IMR-90 (cell line): Measurements from ENCODE around the gene MAGOH. TPM values are rescaled to one million over a fixed set of nuclear protein-coding genes. Genes with fewer than 3 reads are reported as not detected.

ENCODE experiments used
- ATAC-seq: fragments of 200-7000 bp; cut with Tn5 transposase; 2 replicates; pipeline ENCODE4 v1.9.1; 2020; ENCODE audit warnings: low read depth, mild to moderate bottlenecking, moderate library complexity
- BruUV-seq: library from RNA; stranded (reverse); fragments of 400-500 nt; replicated peaks from 2 replicates; lab custom pipeline; 2021; lab: Mats Ljungman, UMichigan
- CTCF ChIA-PET: fragments of 300-600 bp; formaldehyde crosslinking; extraction: SDS; loops from one replicate; lab custom pipeline; 2021; ENCODE audit warnings: antibody characterized with exemption; lab: Yijun Ruan, JAX
- POLR2A ChIA-PET: fragments of 300-600 bp; sonication (Branson Sonifier 250); formaldehyde crosslinking; loops from one replicate; lab custom pipeline; 2022; ENCODE audit warnings: antibody characterized with exemption; ENCODE audit not compliant: unreplicated experiment; lab: Charles Lee
- DNase-seq: peaks from one replicate; pipeline ENCODE4 v3.0.0; 2013
- H2AFZ ChIP-seq: replicated peaks from 2 replicates; pipeline ENCODE3; 2013; ENCODE audit warnings: low read length, mild to moderate bottlenecking; ENCODE audit not compliant: poor library complexity
- H2AK5ac ChIP-seq: 2 replicates; pipeline ENCODE4 v1.6.1; 2013; ENCODE audit warnings: low read depth, low read length, inconsistent platforms
- H2AK9ac ChIP-seq: replicated peaks from 2 replicates; pipeline ENCODE3; 2013; ENCODE audit warnings: mild to moderate bottlenecking, low read depth, low read length, moderate library complexity; ENCODE audit not compliant: poor library complexity
- H2BK120ac ChIP-seq: 2 replicates; pipeline ENCODE4 v1.6.1; 2013; ENCODE audit warnings: low read depth, low read length, inconsistent platforms
- H2BK15ac ChIP-seq: 3 replicates; pipeline ENCODE4 v1.6.1; 2013; ENCODE audit warnings: low read depth, low read length, inconsistent platforms
- H2BK20ac ChIP-seq: 2 replicates; pipeline ENCODE4 v1.6.1; 2013; ENCODE audit warnings: low read depth, mild to moderate bottlenecking, inconsistent platforms, low read length, moderate library complexity
- H2BK5ac ChIP-seq: 2 replicates; pipeline ENCODE4 v1.6.1; 2013; ENCODE audit warnings: mild to moderate bottlenecking, low read depth, low read length, inconsistent platforms; ENCODE audit not compliant: poor library complexity, severe bottlenecking
- H3K14ac ChIP-seq: replicated peaks from 2 replicates; pipeline ENCODE4 v1.6.1; 2013; ENCODE audit warnings: low read depth, low read length, inconsistent platforms
- H3K18ac ChIP-seq: 2 replicates; pipeline ENCODE4 v1.6.1; 2013; ENCODE audit warnings: low read depth, low read length, control low read depth
- H3K23ac ChIP-seq: 2 replicates; pipeline ENCODE4 v1.6.1; 2013; ENCODE audit warnings: low read depth, low read length, inconsistent platforms
- H3K27ac ChIP-seq: 2 replicates; pipeline ENCODE4 v1.5.1; 2013; ENCODE audit warnings: mild to moderate bottlenecking, control low read depth, low read length; ENCODE audit not compliant: insufficient read depth
- H3K27me3 ChIP-seq: 2 replicates; pipeline ENCODE4 v1.6.1; 2013; ENCODE audit warnings: low read length; ENCODE audit not compliant: control insufficient read depth, insufficient read depth
- H3K36me3 ChIP-seq: 2 replicates; pipeline ENCODE4 v1.6.1; 2013; ENCODE audit warnings: low read length, mixed read lengths; ENCODE audit not compliant: control insufficient read depth, insufficient read depth
- H3K4ac ChIP-seq: 2 replicates; pipeline ENCODE4 v1.6.1; 2013; ENCODE audit warnings: low read depth, low read length, inconsistent platforms
- H3K4me1 ChIP-seq: 2 replicates; pipeline ENCODE4 v1.6.1; 2013; ENCODE audit warnings: low read length, mixed read lengths; ENCODE audit not compliant: control insufficient read depth, insufficient read depth
- H3K4me2 ChIP-seq: 2 replicates; pipeline ENCODE4 v1.6.1; 2013; ENCODE audit warnings: low read depth, mild to moderate bottlenecking, control low read depth, low read length, moderate library complexity
- H3K4me3 ChIP-seq: 2 replicates; pipeline ENCODE4 v1.5.1; 2013; ENCODE audit warnings: low read depth, mild to moderate bottlenecking, control low read depth, low read length, moderate library complexity; ENCODE audit not compliant: insufficient read depth
- H3K56ac ChIP-seq: 2 replicates; pipeline ENCODE4 v1.6.1; 2013; ENCODE audit warnings: low read length, inconsistent platforms; ENCODE audit not compliant: insufficient read depth; ENCODE audit errors: extremely low read depth
- H3K79me1 ChIP-seq, 2 experiments: 2 replicates each; pipeline ENCODE4 v1.6.1; 2013; ENCODE audit warnings: low read length in 2 of 2, inconsistent platforms in 1 of 2, low read depth in 1 of 2
- H3K9ac ChIP-seq: 2 replicates; pipeline ENCODE4 v1.6.1; 2013; ENCODE audit warnings: low read depth, low read length, control low read depth
- H3K9me1 ChIP-seq: 2 replicates; pipeline ENCODE4 v1.6.1; 2013; ENCODE audit warnings: low read length, inconsistent platforms; ENCODE audit not compliant: insufficient read depth
- H3K9me3 ChIP-seq: 2 replicates; pipeline ENCODE4 v1.6.1; 2013; ENCODE audit warnings: low read length; ENCODE audit not compliant: control insufficient read depth, insufficient read depth
- H4K20me1 ChIP-seq: 2 replicates; pipeline ENCODE4 v1.6.1; 2013; ENCODE audit warnings: low read length, inconsistent platforms; ENCODE audit not compliant: insufficient read depth
- H4K5ac ChIP-seq: 2 replicates; pipeline ENCODE4 v1.6.1; 2013; ENCODE audit warnings: mild to moderate bottlenecking, low read depth, low read length, control low read depth
- H4K8ac ChIP-seq, 2 experiments: 2 replicates each; pipeline ENCODE4 v1.6.1; 2013; ENCODE audit warnings: low read depth in 2 of 2, low read length in 2 of 2, control low read depth in 1 of 2, inconsistent platforms in 1 of 2
- H4K91ac ChIP-seq: 2 replicates; pipeline ENCODE4 v1.6.1; 2013; ENCODE audit warnings: low read depth, low read length, inconsistent platforms; ENCODE audit not compliant: insufficient read depth
- BHLHE40 ChIP-seq: fragments of 150-350 bp; IDR thresholded peaks from 2 replicates; pipeline ENCODE4 v1.6.1; 2016; ENCODE audit warnings: mild to moderate bottlenecking, low read depth, low read length
- CEBPB ChIP-seq: IDR thresholded peaks from 2 replicates; pipeline ENCODE4 v1.6.1; 2012; ENCODE audit warnings: low read depth, low read length, improper control_type of control experiment
- CHD1 ChIP-seq: IDR thresholded peaks from 2 replicates; pipeline ENCODE4 v1.6.1; 2012; ENCODE audit warnings: low read depth, low read length, improper control_type of control experiment
- CTCF ChIP-seq: conservative IDR thresholded peaks from 2 replicates; pipeline ENCODE4 v1.5.1; 2012; ENCODE audit warnings: mild to moderate bottlenecking, low read depth, low read length, improper control_type of control experiment
- ELK1 ChIP-seq: fragments of 150-350 bp; IDR thresholded peaks from 2 replicates; pipeline ENCODE4 v1.6.1; 2016; ENCODE audit warnings: low read depth, mild to moderate bottlenecking, low read length, moderate library complexity, borderline replicate concordance
- FOS ChIP-seq: fragments of 150-350 bp; IDR thresholded peaks from 2 replicates; pipeline ENCODE4 v1.6.1; 2016; ENCODE audit warnings: low read depth, low read length
- NFE2L2 ChIP-seq: fragments of 150-350 bp; IDR thresholded peaks from 2 replicates; pipeline ENCODE4 v1.6.1; 2016; ENCODE audit warnings: low read depth, mild to moderate bottlenecking, low read length
- POLR2A ChIP-seq: IDR thresholded peaks from 2 replicates; pipeline ENCODE4 v1.6.1; 2012; ENCODE audit warnings: mild to moderate bottlenecking, low read depth, low read length
- RAD21 ChIP-seq: IDR thresholded peaks from 2 replicates; pipeline ENCODE4 v1.6.1; 2012; ENCODE audit warnings: low read length, improper control_type of control experiment
- RCOR1 ChIP-seq: IDR thresholded peaks from 2 replicates; pipeline ENCODE4 v1.6.1; 2012; ENCODE audit warnings: mild to moderate bottlenecking, low read length, improper control_type of control experiment; ENCODE audit not compliant: insufficient replicate concordance
- RFX5 ChIP-seq: IDR thresholded peaks from 2 replicates; pipeline ENCODE4 v1.8.0; 2012; ENCODE audit warnings: low read depth, mild to moderate bottlenecking, low read length, moderate library complexity
- SMC3 ChIP-seq: fragments of 150-350 bp; IDR thresholded peaks from 2 replicates; pipeline ENCODE4 v1.6.1; 2016; ENCODE audit warnings: low read depth, mild to moderate bottlenecking, antibody characterized with exemption, low read length, moderate library complexity
- USF2 ChIP-seq: fragments of 150-350 bp; IDR thresholded peaks from 2 replicates; pipeline ENCODE4 v1.6.1; 2017; ENCODE audit warnings: mild to moderate bottlenecking, antibody characterized with exemption, low read length, low read depth
- WGBS, 2 experiments: methylation state at CpG; one replicate each; pipeline versions ENCODE4 v1.1.5 to v1.1.7; 2013; ENCODE audit warnings: missing lambda C conversion rate in 2 of 2; ENCODE audit not compliant: insufficient read length in 1 of 2; ENCODE audit errors: extremely low coverage in 2 of 2; 5-methylcytosine and 5-hydroxymethylcytosine counted together
- dilution Hi-C: fragments of 300-500 bp; cut with HindIII; formaldehyde crosslinking; loops from one replicate; pipeline ENCODE4 v1.14.3; 2018; ENCODE audit warnings: low sequenced_read_pairs; ENCODE audit not compliant: unreplicated experiment
- in situ Hi-C: fragments of 300-500 bp; cut with MboI; formaldehyde crosslinking; loops from 3 replicates; pipeline ENCODE4 v1.14.3; 2019; ENCODE audit warnings: low sequenced_read_pairs, inconsistent platforms, mixed read lengths
- intact Hi-C: fragments of 100-400 bp; cut with micrococcal nuclease; formaldehyde crosslinking; loops from 2 replicates; pipeline ENCODE4 v1.10.0; 2022
- polyA plus RNA-seq, 3 experiments: library from polyadenylated mRNA; depleted of rRNA; stranded (reverse); fragments of >200 nt; gene quantifications; 2 replicates each; pipeline ENCODE4 v1.2.3, GENCODE V29; 2012; ENCODE audit warnings: low replicate concordance in 1 of 3
- total RNA-seq: library from RNA; depleted of rRNA; stranded (reverse); fragments of >200 nt; gene quantifications from 2 replicates; pipeline ENCODE4 v1.2.3, GENCODE V29; 2012

Gene MAGOH
- total and polyA plus RNA-seq, 2 of the 4 experiments (the other 2 are of a cell fraction) = 3.8 to 26.3 TPM

DNA sequence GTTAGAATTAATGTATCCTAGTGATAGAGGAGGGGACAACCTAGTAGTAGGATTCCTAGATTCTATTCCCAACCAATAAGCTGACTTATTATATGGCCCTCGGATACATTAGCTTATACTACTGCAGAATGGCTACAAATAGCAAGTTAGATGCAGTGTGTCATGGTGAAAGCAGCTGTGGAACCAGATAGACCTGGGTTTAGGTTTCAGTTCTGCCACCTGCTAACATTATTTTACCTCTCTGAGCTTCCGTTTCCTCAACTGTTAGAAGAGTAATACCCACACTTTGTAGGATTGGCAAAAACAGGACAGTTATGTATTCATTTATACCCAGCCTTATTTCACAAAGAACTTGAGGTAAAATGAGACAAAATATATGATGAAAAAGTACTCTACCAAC lies 21.6 kb upstream of the MAGOH start:
- Histone ChIP-seq H3K4me1 (peaks cover 3% of the 10 kb centered on the region; the same call in 1 of the 2 replicates), H3K14ac (no peak overlapping the region), H2BK15ac (no peak overlapping the region), H2AK5ac (no peak overlapping the region), H2AK9ac (no peak overlapping the region), H4K5ac (no peak overlapping the region), H3K27me3 (no peaks in the 10 kb centered on the region), H3K4ac (no peak overlapping the region), H3K18ac (no peak overlapping the region), H3K4me3 (no peak overlapping the region), H2BK20ac (no peak overlapping the region), H3K56ac (no peak overlapping the region), H3K79me1 (no peaks in the 10 kb centered on the region), H3K27ac (no peak overlapping the region), H2AFZ (no peak overlapping the region), H2BK120ac (no peak overlapping the region), H4K8ac (no peak overlapping the region), H3K23ac (no peak overlapping the region), H3K36me3 (peaks cover 12% of the 10 kb centered on the region), H4K91ac (no peak overlapping the region), H3K9me1 (peaks cover 31% of the 10 kb centered on the region), H3K9me3 (no peaks in the 10 kb centered on the region), H3K9ac (no peak overlapping the region), H4K20me1 (no peaks in the 10 kb centered on the region), H2BK5ac (no peak overlapping the region), H3K4me2 (no peak overlapping the region)
- no TSS peak for BruUV-seq
- intact Hi-C loops = no loop called here
- ChIA-PET CTCF (no interaction called here), POLR2A (no interaction called here)
- TF ChIP-seq USF2 (no peak), CHD1 (no peak), CTCF (no peak), RAD21 (no peak), RCOR1 (no peak), ELK1 (no peak), FOS (no peak), RFX5 (no peak), BHLHE40 (no peak), POLR2A (no peak), SMC3 (no peak), CEBPB (no peak), NFE2L2 (no peak)
- in situ Hi-C loops = no loop called here
- no peak for ATAC-seq
- no peak for DNase-seq
- WGBS, 2 experiments = no CpG with 5 or more reads among the region's 2 CpGs
- dilution Hi-C loops = no loop called here
